SK-N-MC (cell line): ENCODE results near the gene PCSK6.
A peak's percentile ranks its signal among the peaks of the same experiment; 100 is the strongest.

Experiments used
- DNase-seq: peaks from one replicate; pipeline ENCODE4 v3.0.0-alpha.2; 2011; ENCODE audit warnings: low read depth, low spot score
- H3K27ac ChIP-seq: fragments of 200-600 bp; sonication (generic); 2 replicates; pipeline ENCODE4 v1.5.1; 2016; ENCODE audit warnings: mixed run types
- H3K36me3 ChIP-seq: fragments of 200-600 bp; sonication (generic); 2 replicates; pipeline ENCODE4 v1.6.1; 2017; ENCODE audit warnings: antibody characterized with exemption, low read length, mixed read lengths; ENCODE audit not compliant: insufficient read depth
- H3K4me3 ChIP-seq: fragments of 200-600 bp; sonication (generic); 2 replicates; pipeline ENCODE4 v1.5.1; 2016
- H3K9ac ChIP-seq: fragments of 200-600 bp; sonication (generic); 2 replicates; pipeline ENCODE4 v1.8.0; 2017; ENCODE audit warnings: mixed run types, mixed read lengths; ENCODE audit not compliant: insufficient read length
- H3K9me3 ChIP-seq: fragments of 200-600 bp; sonication (generic); 2 replicates; pipeline ENCODE4 v1.6.1; 2017; ENCODE audit warnings: low read depth, mild to moderate bottlenecking, antibody characterized with exemption, low read length, moderate library complexity, mixed read lengths
- EZH2 ChIP-seq: fragments of 200-600 bp; sonication (generic); IDR thresholded peaks from one replicate; pipeline ENCODE4 v1.6.1; 2017; ENCODE audit warnings: antibody characterized with exemption
- FOXP2 ChIP-seq: optimal IDR thresholded peaks from 2 replicates; pipeline ENCODE3; 2011; ENCODE audit warnings: mild to moderate bottlenecking, moderate library complexity; ENCODE audit not compliant: insufficient read depth; ENCODE audit errors: extremely low read length, control extremely low read depth
- POLR2AphosphoS5 ChIP-seq: IDR thresholded peaks from 2 replicates; pipeline ENCODE4 v1.6.1; 2012; ENCODE audit warnings: mild to moderate bottlenecking, low read depth, low read length, borderline replicate concordance

Gene PCSK6

GRCh38 chr15:101489599-101490407, at the start of gene PCSK6:
Gene PCSK6, minus strand, starts transcription at chr15:101489707. Its CDS starts 37 bp downstream, at chr15:101489670.
- Histone ChIP-seq H3K4me3 (peak within 1 kb of the TSS; percentile 71), H3K9me3 (no peaks in the 10 kb centered on the region), H3K9ac (peak within 1 kb of the TSS; percentile 33), H3K27ac (no peak within 1 kb of the TSS), H3K36me3 (no peaks in the 10 kb centered on the region)
- TF ChIP-seq EZH2 (no peak), POLR2AphosphoS5 (no peak), FOXP2 (no peak)
- no peak for DNase-seq

- TF ChIP-seq POLR2AphosphoS5 (no peak), FOXP2 (no peak), EZH2 (no peak)
- Histone ChIP-seq H3K9ac (no peak overlapping the region), H3K9me3 (no peaks in the 10 kb centered on the region), H3K27ac (no peak overlapping the region), H3K36me3 (no peaks in the 10 kb centered on the region), H3K4me3 (no peak overlapping the region)
- no peak for DNase-seq
Measured at GRCh38 chr15:101538996-101539395, 49.5 kb upstream of the PCSK6 start.

GRCh38 chr15:101538177-101538576, 48.7 kb upstream of the PCSK6 start:
- Histone ChIP-seq H3K27ac (peak overlapping the region; percentile 76), H3K9ac (no peak overlapping the region), H3K4me3 (no peak overlapping the region), H3K36me3 (no peaks in the 10 kb centered on the region), H3K9me3 (no peaks in the 10 kb centered on the region)
- DNase-seq: no peak
- no peak for TF ChIP-seq FOXP2
- no peak for TF ChIP-seq POLR2AphosphoS5
- TF ChIP-seq EZH2: no peak

GRCh38 chr15:101537483-101538080, 48.1 kb upstream of the PCSK6 start:
- H3K36me3 ChIP-seq: no peaks in the 10 kb centered on the region
- H3K9me3 ChIP-seq: no peaks in the 10 kb centered on the region
- peak overlapping the region; percentile 76 for H3K27ac ChIP-seq
- H3K4me3 ChIP-seq: no peak overlapping the region
- DNase-seq: peak; percentile 18
- H3K9ac ChIP-seq: no peak overlapping the region
- TF ChIP-seq EZH2: no peak
- TF ChIP-seq POLR2AphosphoS5: no peak
- no peak for TF ChIP-seq FOXP2

GRCh38 chr15:101536875-101537405, 47.4 kb upstream of the PCSK6 start:
- DNase-seq: no peak
- H3K4me3 ChIP-seq: no peak overlapping the region
- H3K36me3 ChIP-seq: no peaks in the 10 kb centered on the region
- H3K9me3 ChIP-seq: no peaks in the 10 kb centered on the region
- peak overlapping the region; percentile 76 for H3K27ac ChIP-seq
- no peak overlapping the region for H3K9ac ChIP-seq
- TF ChIP-seq FOXP2 (no peak), EZH2 (no peak)

DNA sequence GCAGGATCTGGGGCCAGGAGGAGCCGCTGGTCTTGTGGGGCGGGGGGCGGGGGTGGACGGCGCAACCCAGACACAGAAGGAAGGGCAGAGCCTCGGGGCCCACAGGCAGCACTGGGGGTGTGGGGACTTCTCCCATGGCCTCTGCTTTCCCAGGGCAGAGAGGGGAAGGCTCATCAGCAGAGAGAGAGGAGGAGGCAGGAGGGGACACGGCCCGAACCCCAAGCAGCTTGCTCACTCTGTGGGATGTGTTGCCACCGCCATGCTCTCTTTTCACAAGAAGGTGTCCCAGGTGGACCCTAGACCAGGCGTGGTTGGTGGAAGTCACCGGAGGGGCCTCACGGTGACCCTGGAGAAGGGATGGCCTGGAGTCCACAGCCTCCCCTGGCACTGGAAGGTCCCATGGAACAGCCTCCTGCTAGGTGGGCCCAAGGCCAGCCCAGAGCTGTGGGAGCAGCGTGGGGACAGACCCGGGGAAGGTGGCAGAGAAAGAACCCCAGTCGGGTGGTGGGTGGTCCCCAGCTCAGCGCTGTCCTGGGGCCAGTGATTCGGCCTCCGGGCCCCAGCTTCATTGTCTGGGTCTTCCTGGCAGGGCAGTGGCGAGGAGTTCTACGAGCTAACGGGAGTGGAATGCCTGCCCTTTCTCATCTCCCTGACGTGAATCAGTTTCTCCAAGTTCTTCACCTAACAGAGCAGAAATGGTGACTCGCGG, 46.8 kb upstream of the PCSK6 start:
- TF ChIP-seq POLR2AphosphoS5 (no peak), FOXP2 (no peak), EZH2 (no peak)
- Histone ChIP-seq H3K27ac (no peak overlapping the region), H3K4me3 (no peak overlapping the region), H3K9me3 (no peaks in the 10 kb centered on the region), H3K9ac (no peak overlapping the region), H3K36me3 (no peaks in the 10 kb centered on the region)
- no peak for DNase-seq

DNA sequence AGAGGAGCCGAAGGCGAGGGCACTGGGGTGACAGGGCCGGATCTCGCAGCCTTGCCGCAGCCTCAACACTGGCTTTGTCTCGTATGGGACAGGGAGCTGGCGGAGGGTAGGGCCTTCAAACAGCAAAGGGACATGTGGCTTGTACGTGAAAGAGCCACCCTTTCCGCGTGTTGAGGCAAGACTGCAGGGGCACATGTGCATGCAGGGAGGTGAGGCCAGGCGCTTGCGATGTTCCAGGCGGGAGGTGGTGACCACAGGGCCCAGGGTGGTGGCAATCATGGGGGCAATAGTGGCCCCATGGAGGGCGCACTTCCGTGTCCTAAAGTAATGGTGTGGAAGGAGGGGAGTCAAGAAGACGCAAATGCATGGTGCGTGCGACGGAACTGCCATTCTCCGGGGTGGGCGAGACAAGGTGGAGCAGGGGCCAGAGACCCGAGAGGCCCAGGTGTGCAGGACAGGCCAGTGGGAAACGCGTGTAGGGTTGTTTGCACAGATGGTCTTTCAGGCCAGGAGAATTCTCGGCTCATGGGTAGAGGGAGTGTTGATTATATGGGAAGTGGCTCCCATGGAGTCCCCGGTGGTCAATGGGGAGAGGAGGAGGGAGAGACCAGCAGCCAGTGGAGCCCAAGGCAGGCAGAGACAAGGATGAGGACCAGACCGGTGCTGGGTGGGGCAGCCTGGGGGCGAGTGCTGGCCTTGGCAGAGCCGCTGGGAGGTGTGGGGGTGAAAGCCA, 45.8 kb upstream of the PCSK6 start:
- H3K4me3 ChIP-seq: no peak overlapping the region
- H3K9ac ChIP-seq: no peak overlapping the region
- no peaks in the 10 kb centered on the region for H3K9me3 ChIP-seq
- H3K36me3 ChIP-seq: no peaks in the 10 kb centered on the region
- TF ChIP-seq FOXP2 (no peak), POLR2AphosphoS5 (no peak), EZH2 (no peak)
- no peak overlapping the region for H3K27ac ChIP-seq
- no peak for DNase-seq
